Measurements from ENCODE around the gene UCK2.

UCK2 gene

DNA sequence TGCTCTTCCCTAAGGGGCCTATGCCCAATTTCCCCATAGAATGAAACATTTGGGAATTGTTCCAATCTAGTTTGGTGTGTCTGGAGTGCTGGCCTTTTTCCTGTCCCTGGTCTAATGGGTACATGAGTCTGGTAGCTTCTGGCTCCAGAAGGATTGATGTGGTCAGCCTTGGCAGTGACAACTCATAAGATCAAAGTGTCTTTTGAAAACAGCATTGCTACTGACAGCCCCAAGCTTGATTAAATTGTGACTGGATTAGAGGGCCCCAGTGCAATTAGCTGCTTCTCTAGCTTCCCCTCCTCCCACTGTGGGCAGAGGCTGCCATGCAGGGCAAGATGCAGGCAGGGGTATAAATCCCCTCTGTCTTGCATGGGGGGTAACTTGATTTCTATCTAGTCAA is 130.9 kb downstream of the UCK2 start:
- no peak for DNase-seq (ENCODE audit: low read depth)
- no peak overlapping the region for H3K4me3 ChIP-seq (ENCODE audit: control insufficient read depth, low read depth, low read length)
- TF ChIP-seq, protein P1, sequence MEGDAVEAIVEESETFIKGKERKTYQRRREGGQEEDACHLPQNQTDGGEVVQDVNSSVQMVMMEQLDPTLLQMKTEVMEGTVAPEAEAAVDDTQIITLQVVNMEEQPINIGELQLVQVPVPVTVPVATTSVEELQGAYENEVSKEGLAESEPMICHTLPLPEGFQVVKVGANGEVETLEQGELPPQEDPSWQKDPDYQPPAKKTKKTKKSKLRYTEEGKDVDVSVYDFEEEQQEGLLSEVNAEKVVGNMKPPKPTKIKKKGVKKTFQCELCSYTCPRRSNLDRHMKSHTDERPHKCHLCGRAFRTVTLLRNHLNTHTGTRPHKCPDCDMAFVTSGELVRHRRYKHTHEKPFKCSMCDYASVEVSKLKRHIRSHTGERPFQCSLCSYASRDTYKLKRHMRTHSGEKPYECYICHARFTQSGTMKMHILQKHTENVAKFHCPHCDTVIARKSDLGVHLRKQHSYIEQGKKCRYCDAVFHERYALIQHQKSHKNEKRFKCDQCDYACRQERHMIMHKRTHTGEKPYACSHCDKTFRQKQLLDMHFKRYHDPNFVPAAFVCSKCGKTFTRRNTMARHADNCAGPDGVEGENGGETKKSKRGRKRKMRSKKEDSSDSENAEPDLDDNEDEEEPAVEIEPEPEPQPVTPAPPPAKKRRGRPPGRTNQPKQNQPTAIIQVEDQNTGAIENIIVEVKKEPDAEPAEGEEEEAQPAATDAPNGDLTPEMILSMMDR (conservative IDR thresholded peaks at IDR 0.05; ENCODE audit: control insufficient read depth, insufficient read depth, low read depth, low read length), result no peak

GRCh38 chr1:165960136-165960535 is 132.7 kb downstream of the UCK2 start:
- no peak overlapping the region for H3K4me3 ChIP-seq (ENCODE audit: control insufficient read depth, low read depth, low read length)
- peak; percentile 39 for DNase-seq (ENCODE audit: low read depth)
- TF ChIP-seq, protein P1 (conservative IDR thresholded peaks at IDR 0.05; ENCODE audit: control insufficient read depth, insufficient read depth, low read depth, low read length), result no peak

- DNase-seq (ENCODE audit: low read depth), result no peak
- TF ChIP-seq, protein P1 (conservative IDR thresholded peaks at IDR 0.05; ENCODE audit: control insufficient read depth, insufficient read depth, low read depth, low read length), result no peak
Observed at GRCh38 chr1:165960881-165961280, 133.5 kb downstream of the UCK2 start.

More at GRCh38 chr1:165960881-165961280, 133.5 kb downstream of the UCK2 start:
- H3K4me3 ChIP-seq (ENCODE audit: control insufficient read depth, low read depth, low read length), result no peak overlapping the region

Measured in fibroblast of mammary gland (primary cell).